SIG-M5 treated with dmso at 0.1 percent for 504 hours (cell line): ENCODE results near the gene ARMH3.

Experiments used
- DNase-seq: peaks from one replicate; lab custom pipeline; 2025; ENCODE audit not compliant: unreplicated experiment; lab: John Stamatoyannopoulos, UW

ARMH3 gene

GRCh38 chr10:101940916-101941315 is 115.1 kb downstream of the ARMH3 start:
- no peak for DNase-seq

GRCh38 chr10:101939729-101940128 is 116.2 kb downstream of the ARMH3 start:
- no peak for DNase-seq

GRCh38 chr10:101939008-101939648 is 116.8 kb downstream of the ARMH3 start:
- peak; percentile 52 for DNase-seq

GRCh38 chr10:101938305-101939007 is 117.5 kb downstream of the ARMH3 start:
- no peak for DNase-seq

GRCh38 chr10:101935431-101935830 is 120.5 kb downstream of the ARMH3 start:
- DNase-seq = no peak

GRCh38 chr10:101934686-101935305 is 121.2 kb downstream of the ARMH3 start:
- DNase-seq = no peak

GRCh38 chr10:101933976-101934375 is 122.0 kb downstream of the ARMH3 start:
- no peak for DNase-seq

GRCh38 chr10:101932183-101932582 is 123.8 kb downstream of the ARMH3 start:
- DNase-seq = no peak

GRCh38 chr10:101925027-101925426 is 130.9 kb downstream of the ARMH3 start:
- DNase-seq = no peak

- DNase-seq = no peak
Observed at GRCh38 chr10:101923256-101923655, 132.7 kb downstream of the ARMH3 start.

GRCh38 chr10:101922846-101923245 is 133.1 kb downstream of the ARMH3 start:
- no peak for DNase-seq

- DNase-seq = peak; percentile 34
Observed at GRCh38 chr10:101920546-101920945, 135.4 kb downstream of the ARMH3 start.

GRCh38 chr10:101919026-101919770 is 136.8 kb downstream of the ARMH3 start:
- no peak for DNase-seq

- no peak for DNase-seq
Observed at GRCh38 chr10:101912561-101913179, 143.3 kb downstream of the ARMH3 start.

GRCh38 chr10:101906586-101907183 is 149.3 kb downstream of the ARMH3 start:
- no peak for DNase-seq

GRCh38 chr10:101905251-101905650 is 150.7 kb downstream of the ARMH3 start:
- DNase-seq = no peak

GRCh38 chr10:101903827-101904550 is 152.0 kb downstream of the ARMH3 start:
- DNase-seq = no peak

GRCh38 chr10:101902820-101903145 is 153.2 kb downstream of the ARMH3 start:
- DNase-seq = no peak

- DNase-seq = no peak
Observed at GRCh38 chr10:101902032-101902819, 153.7 kb downstream of the ARMH3 start.
